Measurements from ENCODE around the gene CLP1.

Gene CLP1

GRCh38 chr11:57646799-57647303 is 10.7 kb upstream of the CLP1 start:
- Histone ChIP-seq H3K9me3 (ENCODE audit: control insufficient read depth, insufficient read depth, low read length) (no peaks in the 10 kb centered on the region), H3F3A (ENCODE audit: control insufficient read depth, insufficient read depth) (no peaks in the 10 kb centered on the region), H3K79me2 (ENCODE audit: control insufficient read depth, low read length) (no peaks in the 10 kb centered on the region), H3K27me3 (ENCODE audit: control insufficient read depth, low read length) (peaks cover 58% of the 10 kb centered on the region), H3K4me2 (ENCODE audit: low read length) (no peak overlapping the region), H4K20me1 (ENCODE audit: control insufficient read depth, insufficient read depth, low read depth, low read length) (no peaks in the 10 kb centered on the region), H3K27ac (ENCODE audit: low read depth, low read length) (no peak overlapping the region), H3K9me2 (replicated peaks; ENCODE audit: control insufficient read depth, low read length) (no peaks in the 10 kb centered on the region), H3K4me1 (ENCODE audit: control insufficient read depth, low read length) (peaks cover 19% of the 10 kb centered on the region), H3K36me3 (ENCODE audit: control insufficient read depth, low read length) (no peaks in the 10 kb centered on the region), H3K4me3 (ENCODE audit: low read length) (no peak overlapping the region)
- TF ChIP-seq CTCF (IDR thresholded peaks at IDR 0.05; ENCODE audit: low read depth, low read length, poor library complexity, severe bottlenecking): no peak
- no peak for TF ChIP-seq EZH2phosphoT487 (IDR thresholded peaks at IDR 0.05; ENCODE audit: borderline replicate concordance, low read length)

- Histone ChIP-seq H3K9me2 (replicated peaks; ENCODE audit: control insufficient read depth, low read length) (no peaks in the 10 kb centered on the region), H3K36me3 (ENCODE audit: control insufficient read depth, low read length) (no peaks in the 10 kb centered on the region), H3K9me3 (ENCODE audit: control insufficient read depth, insufficient read depth, low read length) (no peaks in the 10 kb centered on the region), H3K4me1 (ENCODE audit: control insufficient read depth, low read length) (peaks cover 19% of the 10 kb centered on the region), H3F3A (ENCODE audit: control insufficient read depth, insufficient read depth) (no peaks in the 10 kb centered on the region), H4K20me1 (ENCODE audit: control insufficient read depth, insufficient read depth, low read depth, low read length) (no peaks in the 10 kb centered on the region), H3K4me2 (ENCODE audit: low read length) (no peak overlapping the region), H3K27ac (ENCODE audit: low read depth, low read length) (no peak overlapping the region), H3K79me2 (ENCODE audit: control insufficient read depth, low read length) (no peaks in the 10 kb centered on the region), H3K4me3 (ENCODE audit: low read length) (no peak overlapping the region), H3K27me3 (ENCODE audit: control insufficient read depth, low read length) (peaks cover 58% of the 10 kb centered on the region)
- TF ChIP-seq EZH2phosphoT487 (IDR thresholded peaks at IDR 0.05; ENCODE audit: borderline replicate concordance, low read length) (no peak), CTCF (IDR thresholded peaks at IDR 0.05; ENCODE audit: low read depth, low read length, poor library complexity, severe bottlenecking) (no peak)
Observed at GRCh38 chr11:57647372-57647771, 10.2 kb upstream of the CLP1 start.

- no peak for TF ChIP-seq CTCF (IDR thresholded peaks at IDR 0.05; ENCODE audit: low read depth, low read length, poor library complexity, severe bottlenecking)
- TF ChIP-seq EZH2phosphoT487 (IDR thresholded peaks at IDR 0.05; ENCODE audit: borderline replicate concordance, low read length): no peak
- H4K20me1 ChIP-seq (ENCODE audit: control insufficient read depth, insufficient read depth, low read depth, low read length): no peaks in the 10 kb centered on the region
- no peak overlapping the region for H3K4me3 ChIP-seq (ENCODE audit: low read length)
- H3K79me2 ChIP-seq (ENCODE audit: control insufficient read depth, low read length): no peaks in the 10 kb centered on the region
- H3K27me3 ChIP-seq (ENCODE audit: control insufficient read depth, low read length): peaks cover 58% of the 10 kb centered on the region
- no peaks in the 10 kb centered on the region for H3K9me3 ChIP-seq (ENCODE audit: control insufficient read depth, insufficient read depth, low read length)
- H3K4me1 ChIP-seq (ENCODE audit: control insufficient read depth, low read length): peaks cover 27% of the 10 kb centered on the region
- H3K27ac ChIP-seq (ENCODE audit: low read depth, low read length): no peak overlapping the region
- no peaks in the 10 kb centered on the region for H3K36me3 ChIP-seq (ENCODE audit: control insufficient read depth, low read length)
- peak overlapping the region; percentile 65; the same call in 1 of the 2 replicates for H3K4me2 ChIP-seq (ENCODE audit: low read length)
- H3F3A ChIP-seq (ENCODE audit: control insufficient read depth, insufficient read depth): no peaks in the 10 kb centered on the region
- H3K9me2 ChIP-seq (replicated peaks; ENCODE audit: control insufficient read depth, low read length): no peaks in the 10 kb centered on the region
Observed at GRCh38 chr11:57647960-57648800, 9.4 kb upstream of the CLP1 start.

Data from DOHH2 (cell line).